Esophagus muscularis mucosa (tissue), 3 donors: ENCODE measurements around the gene CUL5.

Source experiments
- CTCF ChIP-seq, 3 experiments: fragments of 200-600 bp in 2 of 3; fragments of 450-650 bp in 1 of 3; sonication (generic) in 2 of 3; IDR thresholded peaks; one replicate each; pipeline ENCODE4 v1.5.1; 2017 to 2019; ENCODE audit warnings: antibody characterized with exemption in 3 of 3, mild to moderate bottlenecking in 2 of 3, moderate library complexity in 1 of 3
- POLR2AphosphoS5 ChIP-seq, 2 donors: sonication (generic); formaldehyde crosslinking; IDR thresholded peaks; one replicate each; pipeline ENCODE4 v1.6.1; 2017; ENCODE audit warnings: antibody characterized with exemption in 2 of 2

DNA sequence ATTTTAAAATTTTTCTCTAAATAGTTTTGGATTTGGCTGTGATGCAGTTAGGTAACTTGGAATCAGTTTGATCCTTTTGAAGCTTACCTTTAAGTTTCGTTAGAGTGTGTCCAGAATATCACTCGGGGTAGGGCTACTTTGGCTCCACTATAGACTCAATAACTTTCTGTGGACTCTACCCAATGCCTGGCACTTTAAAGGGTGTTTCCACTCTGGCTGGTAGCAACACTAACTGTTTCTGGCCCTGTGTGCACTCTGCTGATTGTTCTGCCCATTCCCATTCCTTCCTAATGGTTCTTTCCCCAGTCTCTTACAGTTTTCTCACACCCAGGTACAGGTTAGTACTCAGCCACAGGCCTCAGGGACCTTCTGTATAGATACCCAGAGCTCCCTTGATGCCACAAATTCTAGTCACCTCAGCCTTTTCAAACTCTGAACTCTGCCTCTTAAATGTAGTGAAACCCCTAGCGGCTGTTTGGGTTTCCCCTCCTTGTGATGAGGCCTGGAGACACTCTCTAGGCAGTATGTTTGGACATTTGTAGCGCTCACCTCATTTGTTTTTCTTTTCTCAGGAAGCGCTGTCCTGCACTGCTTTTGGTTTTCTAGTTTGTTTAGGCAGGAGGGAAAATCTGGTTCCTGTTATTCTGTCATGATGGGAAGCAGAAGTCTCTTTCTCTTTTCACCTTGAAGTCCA lies 16.8 kb downstream of the CUL5 start:
- TF ChIP-seq CTCF (IDR thresholded peaks at IDR 0.05) (peak in 1 of 3 experiments; percentile 38), POLR2AphosphoS5 (IDR thresholded peaks at IDR 0.05) (peak in 1 of 2 donors; percentile 15)
